Left forelimb (tissue), 1 donor: ENCODE data around the gene KCNK16.
"Not testable (repeated sequence)": the region's sequence is repeated elsewhere in the genome, so short reads cannot be mapped to it uniquely, and the experiment has no call there.

Experiments
- DNase-seq: peaks from one replicate; pipeline ENCODE4 v3.0.0-alpha.2; 2018; ENCODE audit warnings: low spot score

Gene KCNK16

DNA sequence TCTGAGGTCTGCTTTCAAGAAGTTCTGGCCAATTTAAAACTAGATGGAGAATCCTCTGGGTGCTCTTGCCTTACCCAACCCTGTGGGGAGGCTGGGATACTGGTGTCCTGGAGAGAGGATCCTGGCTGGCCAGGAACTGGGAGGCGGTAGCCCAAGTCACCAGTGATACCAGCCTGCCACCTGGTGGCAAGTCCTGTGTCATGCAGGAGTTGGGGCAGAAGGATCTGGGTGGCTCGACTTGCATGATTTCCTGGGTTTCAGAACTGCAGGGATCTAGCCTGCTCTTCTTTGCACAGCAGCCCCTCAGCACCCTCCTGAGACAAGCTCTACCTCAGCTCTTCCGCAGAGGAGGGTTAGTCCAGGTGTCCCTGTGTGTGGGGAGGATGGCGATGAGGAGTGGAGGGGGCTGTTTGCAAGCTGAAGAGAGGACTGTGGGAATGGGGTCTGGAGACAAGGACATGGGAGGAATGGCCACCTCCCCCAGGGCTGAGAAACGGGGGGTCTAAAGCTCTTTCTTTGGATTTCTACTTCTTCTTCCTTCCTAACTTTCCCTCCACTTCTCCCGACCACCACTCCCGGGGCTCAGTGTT lies 12.5 kb downstream of the KCNK16 start:
- DNase-seq = no peak

- no peak for DNase-seq
Observed at GRCh38 chr6:39307462-39307861, 15.0 kb downstream of the KCNK16 start.

DNA sequence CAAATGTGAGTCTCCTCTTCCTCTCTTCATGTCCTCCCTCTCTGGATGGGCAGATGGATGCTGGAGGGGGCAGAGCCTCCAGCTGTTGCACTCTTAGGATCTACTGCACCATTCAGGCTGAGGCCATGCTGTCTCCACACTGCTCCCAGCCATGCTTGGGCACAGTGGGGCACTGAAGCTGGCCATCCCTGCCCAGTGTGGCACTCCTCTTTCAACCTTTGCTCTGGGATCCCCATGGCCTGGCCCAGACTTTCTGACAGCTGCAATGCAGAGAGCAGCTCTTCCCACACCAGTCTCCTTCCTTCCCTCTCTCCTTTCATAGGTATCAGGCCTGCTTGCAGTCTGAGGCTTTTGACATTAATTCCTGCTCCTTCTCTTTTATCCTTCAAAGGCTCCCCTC lies 17.6 kb downstream of the KCNK16 start:
- DNase-seq = no peak

DNA sequence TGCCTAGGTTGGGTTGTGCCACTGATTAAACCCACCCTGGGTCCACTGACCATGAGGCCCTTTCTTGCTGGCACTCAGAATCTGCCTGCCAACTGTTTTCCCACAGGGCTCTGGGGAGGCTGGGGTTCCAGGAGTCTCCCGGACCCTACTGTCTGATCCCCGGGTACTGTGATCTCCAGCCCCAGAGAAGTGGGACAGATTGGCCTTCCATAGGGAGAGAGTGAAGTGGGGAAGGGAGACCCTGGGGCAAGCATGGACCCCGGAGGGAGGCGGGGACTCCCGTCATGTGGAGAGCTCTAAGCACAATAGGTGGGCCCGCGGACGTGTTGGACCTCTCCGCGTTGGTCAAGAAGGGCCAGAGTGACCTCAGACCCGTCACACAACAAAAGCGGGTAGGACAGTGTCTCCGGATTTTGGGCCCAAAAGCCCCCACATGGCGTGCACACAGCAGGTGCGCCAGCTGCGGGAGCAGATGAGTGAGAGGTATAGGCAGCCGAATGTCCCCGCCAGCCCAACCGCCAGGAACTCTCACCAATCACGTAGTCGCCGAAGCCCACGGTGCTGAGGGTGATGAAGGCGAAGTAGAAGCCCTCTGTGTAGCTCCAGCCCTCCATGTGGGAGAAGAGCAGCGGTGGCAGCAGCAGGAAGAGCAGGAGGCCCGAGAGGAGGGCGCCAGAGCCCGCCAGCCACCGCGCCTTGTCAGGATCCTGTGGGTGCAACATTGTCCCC lies 18.9 kb downstream of the KCNK16 start:
- DNase-seq = no peak

DNA sequence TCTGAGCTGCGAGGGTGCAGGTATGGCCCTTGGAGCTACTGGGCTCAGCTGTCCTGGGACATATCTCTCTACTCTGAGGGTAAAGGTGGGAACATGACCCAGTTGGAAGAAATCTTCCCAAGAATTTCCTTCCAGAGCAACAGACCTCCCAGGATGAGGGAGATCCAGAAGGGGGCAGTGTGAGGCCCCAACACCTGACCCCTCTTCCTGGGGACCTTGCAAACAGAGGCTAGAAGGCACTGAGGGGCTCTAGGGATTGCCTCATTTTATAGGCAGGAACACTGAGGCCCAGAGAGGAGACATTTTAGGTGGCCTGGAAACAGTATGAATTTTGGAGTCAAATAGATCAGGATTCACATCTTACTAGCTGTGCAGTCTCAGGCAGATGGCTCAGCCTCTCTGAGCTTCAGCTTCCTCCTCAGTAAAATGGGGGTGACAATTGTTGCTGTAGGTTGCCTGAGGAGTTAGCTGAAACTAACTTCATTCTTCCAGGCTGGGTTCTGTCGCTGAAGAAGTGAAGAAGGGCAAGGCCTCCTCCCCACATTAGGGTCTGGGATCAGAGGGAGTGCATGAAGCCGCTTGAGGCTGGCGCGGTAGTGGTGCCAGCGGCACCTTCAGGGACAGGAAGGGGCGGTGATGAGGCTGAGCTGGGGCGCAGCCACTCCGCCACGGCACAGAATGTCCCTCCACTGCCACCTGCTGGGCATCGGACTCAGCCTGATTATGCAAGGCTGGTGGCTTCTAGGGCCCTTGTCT lies 19.7 kb downstream of the KCNK16 start:
- peak; percentile 83 for DNase-seq

- no peak for DNase-seq
Observed at GRCh38 chr6:39302011-39302410, 20.5 kb downstream of the KCNK16 start.

DNA sequence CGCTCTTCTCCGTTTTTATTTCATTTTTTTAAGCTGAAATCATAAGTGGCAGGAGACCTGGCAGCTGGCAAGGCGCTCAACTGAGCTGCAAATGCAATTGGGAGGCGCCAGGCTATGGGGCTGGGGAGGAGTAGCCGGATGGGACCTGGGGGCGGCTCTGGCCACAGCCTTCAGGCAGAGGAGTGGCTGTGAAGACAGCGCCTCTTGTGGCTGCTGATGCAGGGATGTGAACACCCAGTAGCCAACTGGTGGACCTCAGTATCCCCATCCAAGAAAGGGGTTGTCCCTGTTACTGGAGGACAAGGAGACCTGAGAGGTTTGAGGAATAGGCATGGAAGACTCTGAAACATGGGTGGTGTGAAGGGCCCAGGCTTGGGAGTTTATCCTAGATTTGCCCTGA lies 20.9 kb downstream of the KCNK16 start:
- DNase-seq = no peak

DNA sequence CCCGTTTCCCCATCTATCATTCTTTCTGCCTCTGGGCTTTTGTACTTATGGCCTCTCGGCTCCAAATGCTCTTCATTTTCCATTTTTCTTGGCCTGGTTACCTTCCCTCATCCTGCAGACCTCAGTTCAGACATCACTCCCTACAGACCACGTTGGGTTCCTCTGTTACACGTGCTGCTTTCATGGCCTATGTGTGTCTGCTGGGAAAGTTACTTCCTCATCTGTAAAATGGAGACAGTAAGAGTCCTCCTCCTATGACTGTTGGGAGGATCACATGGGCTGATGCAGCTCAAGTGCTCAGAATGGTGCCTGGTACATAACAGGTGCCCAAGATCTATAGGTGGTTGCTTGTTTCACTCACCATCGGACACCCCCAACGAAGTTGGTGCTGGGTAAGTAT lies 21.8 kb downstream of the KCNK16 start:
- no peak for DNase-seq

DNA sequence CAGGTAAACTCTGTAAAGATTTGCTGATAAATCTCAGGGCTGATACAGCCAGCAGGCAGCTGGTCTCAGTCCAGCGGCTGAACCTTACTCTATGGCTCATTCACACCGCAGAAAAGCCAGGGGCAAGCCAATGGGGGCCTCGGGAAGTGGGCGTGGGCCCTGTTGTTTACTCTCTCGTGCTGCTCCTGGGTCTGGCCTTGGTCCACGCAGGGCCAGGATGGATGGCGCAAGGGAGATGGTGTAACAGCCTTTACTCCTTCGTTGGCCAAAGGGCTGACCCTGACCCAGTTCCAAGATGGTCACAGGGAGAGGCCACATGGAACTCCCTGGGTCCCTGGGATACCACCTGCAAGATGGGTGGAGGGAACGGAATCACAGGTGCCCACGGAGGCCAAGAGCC lies 24.4 kb downstream of the KCNK16 start:
- no peak for DNase-seq

GRCh38 chr6:39296745-39297640 lies 25.5 kb downstream of the KCNK16 start:
- no peak for DNase-seq

- DNase-seq = no peak
Observed at GRCh38 chr6:39295611-39296011, 26.9 kb downstream of the KCNK16 start.

GRCh38 chr6:39294899-39295298 lies 27.6 kb downstream of the KCNK16 start:
- no peak for DNase-seq

GRCh38 chr6:39294133-39294532 lies 28.4 kb downstream of the KCNK16 start:
- no peak for DNase-seq

DNA sequence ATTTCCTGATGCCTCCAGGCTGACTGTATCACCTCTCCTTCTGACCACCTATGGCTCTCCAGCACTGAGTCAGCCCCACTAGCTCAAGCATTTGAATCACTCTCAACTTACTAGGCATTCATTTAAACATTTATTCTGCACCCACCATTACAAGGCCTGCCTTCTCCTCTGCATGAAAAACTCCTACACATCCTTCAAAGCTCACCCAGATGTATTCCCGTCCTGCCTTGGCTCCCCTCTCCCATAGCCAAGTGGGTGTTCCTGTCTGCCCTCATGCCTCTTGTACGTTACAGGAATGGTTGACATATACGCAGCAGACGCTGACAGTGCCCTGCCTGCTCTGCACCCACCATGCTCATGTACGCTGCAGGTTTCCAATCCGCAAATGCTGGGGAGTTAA lies 29.9 kb downstream of the KCNK16 start:
- no peak for DNase-seq

DNA sequence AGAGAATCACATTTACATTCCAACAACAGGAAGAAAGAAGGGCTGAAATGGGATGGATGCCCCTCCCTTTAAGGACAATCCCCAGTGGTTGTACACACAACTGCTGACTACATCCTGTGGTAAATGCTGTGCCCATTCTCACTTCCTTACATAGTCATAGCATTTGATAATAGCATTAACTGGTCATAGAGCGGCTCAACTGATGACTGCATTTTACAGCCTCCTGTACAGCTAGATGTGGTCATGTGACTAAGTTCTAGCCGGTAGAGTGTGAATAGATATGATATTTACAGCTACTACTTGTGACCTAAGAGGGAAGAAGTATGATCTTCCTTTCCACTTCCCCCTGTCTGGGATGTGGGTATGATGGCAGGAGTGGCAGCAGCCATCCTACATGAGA lies 33.0 kb downstream of the KCNK16 start:
- no peak for DNase-seq

GRCh38 chr6:39287601-39288000 lies 34.9 kb downstream of the KCNK16 start:
- no peak for DNase-seq

- not testable (repeated sequence) for DNase-seq
Observed at GRCh38 chr6:39286596-39286995, 35.9 kb downstream of the KCNK16 start.

DNA sequence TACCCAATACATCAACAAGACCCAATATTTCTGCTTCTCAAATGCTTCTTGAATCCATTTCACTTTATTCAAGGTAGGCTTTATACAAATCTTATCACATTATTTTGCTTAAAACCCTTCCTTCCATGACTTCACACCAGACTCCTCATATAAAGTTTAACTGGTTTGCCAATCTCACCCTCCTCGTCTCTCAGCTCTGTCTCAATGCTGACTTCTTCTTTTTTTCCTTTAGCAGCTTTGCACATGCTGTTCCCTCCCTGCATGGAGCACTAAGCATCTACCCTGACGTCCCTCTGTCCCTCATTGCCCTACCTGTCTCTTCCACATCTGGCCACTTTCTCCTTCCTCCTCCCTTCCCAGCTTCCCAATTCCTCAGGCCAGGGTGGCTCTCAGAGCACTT lies 39.7 kb downstream of the KCNK16 start:
- no peak for DNase-seq

GRCh38 chr6:39281312-39281980 lies 41.1 kb downstream of the KCNK16 start:
- no peak for DNase-seq

DNA sequence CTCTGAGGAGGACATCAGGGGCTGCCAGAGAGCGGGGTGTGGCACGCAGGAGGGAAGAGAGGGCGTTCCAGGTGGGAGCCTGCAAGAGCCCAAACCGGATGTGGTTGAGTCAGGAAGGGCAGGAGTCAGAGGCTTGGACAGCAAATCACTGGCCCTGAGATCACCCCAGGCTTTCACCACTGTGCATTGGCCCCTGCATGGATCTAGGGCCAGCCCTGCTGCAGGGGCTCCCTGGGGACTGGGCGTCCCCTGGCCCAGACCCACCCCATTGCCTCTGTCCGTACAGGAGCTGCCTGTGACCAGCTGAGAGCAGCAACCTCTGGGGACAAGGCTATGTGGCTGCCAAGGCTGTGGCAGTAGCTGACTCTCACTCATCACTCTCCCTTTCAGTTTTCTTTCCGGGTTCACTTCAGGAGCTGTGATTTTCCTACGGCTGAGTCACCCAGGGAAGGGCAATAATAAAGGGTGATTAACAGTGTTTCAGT lies 42.2 kb downstream of the KCNK16 start:
- no peak for DNase-seq

- no peak for DNase-seq
Observed at GRCh38 chr6:39279539-39279938, 43.0 kb downstream of the KCNK16 start.
